Fibroblast of lung (primary cell): ENCODE data around the gene CKS2. TPM values are rescaled to one million over a fixed set of nuclear protein-coding genes. Genes with fewer than 3 reads are reported as not detected.

ENCODE experiments used
- DNase-seq, 2 donors: peaks; one replicate each; pipeline versions ENCODE4 v3.0.0 to v3.0.0-alpha.2; 2010; ENCODE audit warnings: low read depth in 2 of 2
- H2AFZ ChIP-seq: 2 replicates; pipeline ENCODE4 v1.5.1; 2012; ENCODE audit warnings: low read length, control low read depth, inconsistent platforms
- H3K27ac ChIP-seq: 2 replicates; pipeline ENCODE4 v1.5.1; 2011; ENCODE audit warnings: low read length, control low read depth; ENCODE audit not compliant: insufficient read depth
- H3K27me3 ChIP-seq: 2 replicates; pipeline ENCODE4 v1.5.1; 2011; ENCODE audit warnings: mild to moderate bottlenecking, low read length; ENCODE audit not compliant: control insufficient read depth, insufficient read depth
- H3K36me3 ChIP-seq: 2 replicates; pipeline ENCODE4 v1.5.1; 2011; ENCODE audit warnings: low read length; ENCODE audit not compliant: control insufficient read depth, insufficient read depth
- H3K4me1 ChIP-seq: 2 replicates; pipeline ENCODE4 v1.5.1; 2011; ENCODE audit warnings: low read length; ENCODE audit not compliant: control insufficient read depth, insufficient read depth; ENCODE audit errors: extremely low read depth
- H3K4me2 ChIP-seq: 2 replicates; pipeline ENCODE4 v1.5.1; 2011; ENCODE audit warnings: low read length, control low read depth; ENCODE audit not compliant: insufficient read depth; ENCODE audit errors: extremely low read depth
- H3K4me3 ChIP-seq, 4 experiments: fragments of 200-600 bp in 1 of 4; sonication (generic) in 1 of 4; replicated peaks in 1 of 4; 2 replicates each; pipeline ENCODE4 v1.5.1; 2011 to 2016; ENCODE audit warnings: low read length in 4 of 4, low read depth in 3 of 4, mild to moderate bottlenecking in 3 of 4, control low read depth in 2 of 4, inconsistent platforms in 1 of 4, mixed read lengths in 1 of 4; ENCODE audit not compliant: insufficient read depth in 1 of 4; ENCODE audit errors: control extremely low read depth in 1 of 4
- H3K79me2 ChIP-seq: 2 replicates; pipeline ENCODE4 v1.5.1; 2012; ENCODE audit warnings: mild to moderate bottlenecking, low read length, inconsistent platforms; ENCODE audit not compliant: control insufficient read depth, insufficient read depth
- H3K9ac ChIP-seq: 2 replicates; pipeline ENCODE4 v1.5.1; 2011; ENCODE audit warnings: mild to moderate bottlenecking, low read length, control low read depth; ENCODE audit not compliant: insufficient read depth
- H3K9me3 ChIP-seq: 2 replicates; pipeline ENCODE4 v1.5.1; 2012; ENCODE audit warnings: low read depth, low read length; ENCODE audit not compliant: control insufficient read depth, insufficient read depth
- H4K20me1 ChIP-seq: 2 replicates; pipeline ENCODE4 v1.5.1; 2011; ENCODE audit warnings: low read length; ENCODE audit not compliant: control insufficient read depth, insufficient read depth; ENCODE audit errors: extremely low read depth
- EZH2 ChIP-seq: IDR thresholded peaks from 2 replicates; pipeline ENCODE4 v1.5.1; 2012; ENCODE audit warnings: low read length, control low read depth, mild to moderate bottlenecking; ENCODE audit errors: missing control alignments
- polyA plus RNA-seq, 2 donors: library from polyadenylated mRNA; depleted of rRNA in 1 of 2; stranded (reverse) in 1 of 2; unstranded in 1 of 2; fragments of >200 nt; gene quantifications; 2 replicates each; pipeline ENCODE4 v1.2.1, GENCODE V29; 2011 to 2012; ENCODE audit warnings: missing spikeins in 1 of 2
- total RNA-seq: library from RNA; depleted of rRNA; stranded (reverse); fragments of >200 nt; gene quantifications from 2 replicates; pipeline ENCODE4 v1.2.1, GENCODE V29; 2014
- TF ChIP-seq, protein P1 (sequence below), 2 donors: IDR thresholded peaks in 1 of 2; conservative IDR thresholded peaks in 1 of 2; 1 replicate in 1 of 2; 2 replicates in 1 of 2; pipeline ENCODE4 v1.5.1; 2011 to 2012; ENCODE audit warnings: low read length in 2 of 2, control low read depth in 1 of 2, inconsistent platforms in 1 of 2, low read depth in 1 of 2, mild to moderate bottlenecking in 1 of 2

The CKS2 gene
- total and polyA plus RNA-seq, 2 donors (not counting 1 experiment from before 2014, with no cell fraction given): 69.7 to 101 TPM

DNA sequence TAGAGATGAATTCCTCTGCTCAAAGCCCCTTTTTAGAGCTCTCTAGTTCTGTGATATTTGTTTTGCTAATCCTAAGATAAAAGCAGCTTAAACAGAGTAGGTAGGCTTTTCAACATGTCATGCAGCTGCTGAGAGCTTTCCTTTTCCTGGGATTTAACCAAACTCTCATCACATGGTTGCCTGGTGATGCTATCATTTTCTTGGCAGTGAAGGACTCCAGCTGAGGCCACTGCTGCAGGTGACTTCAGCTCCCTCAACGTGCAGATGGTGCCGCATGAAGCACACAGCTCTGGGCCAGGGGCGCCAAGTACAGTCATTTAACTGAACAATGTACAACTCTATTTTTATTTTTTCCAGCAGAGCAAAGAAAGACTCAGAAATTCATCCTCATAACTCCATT is 49.5 kb downstream of the CKS2 start:
- Histone ChIP-seq H3K79me2 (no peaks in the 10 kb centered on the region), H3K9ac (no peak overlapping the region), H2AFZ (no peak overlapping the region), H3K27ac (no peak overlapping the region), H3K36me3 (peaks cover 6% of the 10 kb centered on the region), H3K27me3 (no peaks in the 10 kb centered on the region), H3K4me2 (no peak overlapping the region), H3K4me3 (no peak overlapping the region), H3K9me3 (no peaks in the 10 kb centered on the region), H3K4me1 (no peaks in the 10 kb centered on the region), H4K20me1 (no peaks in the 10 kb centered on the region)
- DNase-seq: peak in 1 of 2 donors; percentile 3
- no peak for TF ChIP-seq EZH2

DNA sequence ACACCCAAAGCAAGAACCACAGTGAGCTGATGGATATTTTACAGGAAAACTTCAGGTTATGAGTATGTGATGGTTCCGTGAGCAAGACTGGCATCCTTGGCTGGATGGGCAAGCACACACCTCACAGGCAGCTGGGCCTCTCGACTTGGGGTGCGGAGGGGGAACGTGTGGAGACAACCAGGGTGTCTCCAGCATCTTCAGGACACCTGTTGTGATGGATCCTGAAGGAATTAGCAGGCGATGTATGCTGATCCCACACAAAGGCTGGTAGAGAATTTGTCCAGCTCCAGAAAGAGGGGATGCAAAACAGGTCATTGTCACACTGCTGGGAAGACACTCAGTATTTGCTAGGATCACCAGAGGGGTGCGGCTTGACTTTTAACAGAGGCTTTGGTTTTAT is 50.0 kb downstream of the CKS2 start:
- H3K9me3 ChIP-seq: no peaks in the 10 kb centered on the region
- no peaks in the 10 kb centered on the region for H3K79me2 ChIP-seq
- H3K36me3 ChIP-seq: peaks cover 6% of the 10 kb centered on the region
- no peak overlapping the region for H3K27ac ChIP-seq
- no peak overlapping the region for H3K4me2 ChIP-seq
- H3K4me3 ChIP-seq: no peak overlapping the region
- DNase-seq: no peak
- no peak overlapping the region for H3K9ac ChIP-seq
- H3K4me1 ChIP-seq: no peaks in the 10 kb centered on the region
- no peak overlapping the region for H2AFZ ChIP-seq
- TF ChIP-seq, protein P1, sequence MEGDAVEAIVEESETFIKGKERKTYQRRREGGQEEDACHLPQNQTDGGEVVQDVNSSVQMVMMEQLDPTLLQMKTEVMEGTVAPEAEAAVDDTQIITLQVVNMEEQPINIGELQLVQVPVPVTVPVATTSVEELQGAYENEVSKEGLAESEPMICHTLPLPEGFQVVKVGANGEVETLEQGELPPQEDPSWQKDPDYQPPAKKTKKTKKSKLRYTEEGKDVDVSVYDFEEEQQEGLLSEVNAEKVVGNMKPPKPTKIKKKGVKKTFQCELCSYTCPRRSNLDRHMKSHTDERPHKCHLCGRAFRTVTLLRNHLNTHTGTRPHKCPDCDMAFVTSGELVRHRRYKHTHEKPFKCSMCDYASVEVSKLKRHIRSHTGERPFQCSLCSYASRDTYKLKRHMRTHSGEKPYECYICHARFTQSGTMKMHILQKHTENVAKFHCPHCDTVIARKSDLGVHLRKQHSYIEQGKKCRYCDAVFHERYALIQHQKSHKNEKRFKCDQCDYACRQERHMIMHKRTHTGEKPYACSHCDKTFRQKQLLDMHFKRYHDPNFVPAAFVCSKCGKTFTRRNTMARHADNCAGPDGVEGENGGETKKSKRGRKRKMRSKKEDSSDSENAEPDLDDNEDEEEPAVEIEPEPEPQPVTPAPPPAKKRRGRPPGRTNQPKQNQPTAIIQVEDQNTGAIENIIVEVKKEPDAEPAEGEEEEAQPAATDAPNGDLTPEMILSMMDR (conservative IDR thresholded peaks at IDR 0.05 in 1 of 2, IDR thresholded peaks at IDR 0.05 in 1 of 2; ENCODE audit: low read depth in 1 of 2, low read length in 2 of 2): no peak
- no peak for TF ChIP-seq EZH2
- no peaks in the 10 kb centered on the region for H4K20me1 ChIP-seq
- H3K27me3 ChIP-seq: no peaks in the 10 kb centered on the region

DNA sequence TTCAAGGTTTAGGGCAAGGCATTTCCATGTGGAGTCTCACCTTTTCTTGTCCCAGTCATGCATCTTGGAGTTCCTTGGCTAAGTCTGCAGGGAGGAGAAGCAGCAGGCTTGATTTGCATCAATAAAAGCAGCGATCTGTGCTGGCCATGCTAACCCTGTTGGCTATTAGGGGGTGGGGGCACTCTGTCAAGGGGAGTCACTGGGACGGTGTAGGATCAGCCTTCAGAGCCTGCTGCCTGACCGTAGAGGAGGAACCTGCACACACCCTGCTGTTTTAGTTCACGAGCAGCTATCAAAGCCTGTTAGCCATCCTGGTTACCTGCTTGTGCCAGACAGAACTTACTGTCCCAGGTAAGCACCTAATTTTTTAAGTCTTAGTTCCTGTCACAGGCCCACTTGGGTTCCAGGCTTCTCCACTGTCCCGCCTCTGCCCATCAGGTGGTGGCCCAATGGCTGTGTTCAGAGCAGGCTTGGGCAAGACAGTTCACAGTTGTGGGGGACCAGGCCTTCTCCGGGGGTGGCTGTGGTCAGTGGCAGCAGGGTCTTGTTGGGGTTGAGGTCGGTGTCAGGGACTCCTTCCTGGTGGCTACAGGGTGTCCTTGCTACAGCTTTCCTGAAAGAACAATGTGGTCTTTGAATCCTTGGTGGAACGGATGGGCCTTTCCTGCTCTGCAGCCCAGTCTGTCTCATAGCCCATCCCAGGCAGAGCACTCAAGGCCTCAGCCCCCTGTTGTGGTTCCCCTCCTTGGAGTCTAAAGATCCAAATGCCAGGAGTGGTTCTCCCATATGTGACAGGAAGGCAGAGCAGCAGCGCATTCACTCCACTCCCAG is 51.0 kb downstream of the CKS2 start:
- Histone ChIP-seq H3K36me3 (peaks cover 5% of the 10 kb centered on the region), H3K9me3 (no peaks in the 10 kb centered on the region), H3K4me1 (no peaks in the 10 kb centered on the region), H4K20me1 (no peaks in the 10 kb centered on the region), H3K9ac (no peak overlapping the region), H2AFZ (no peak overlapping the region), H3K27me3 (no peaks in the 10 kb centered on the region), H3K4me2 (no peak overlapping the region), H3K4me3 (no peak overlapping the region), H3K79me2 (no peaks in the 10 kb centered on the region), H3K27ac (no peak overlapping the region)
- TF ChIP-seq, protein P1 (conservative IDR thresholded peaks at IDR 0.05 in 1 of 2, IDR thresholded peaks at IDR 0.05 in 1 of 2; ENCODE audit: low read depth in 1 of 2, low read length in 2 of 2): no peak
- no peak for DNase-seq
